MM.1S (cell line): Measurements from ENCODE around the gene TSPAN31.

Experiments
- EZH2 ChIP-seq: fragments of 300-600 bp; sonication (generic); optimal IDR thresholded peaks from 2 replicates; pipeline ENCODE3; 2017; ENCODE audit warnings: low read depth, mild to moderate bottlenecking, antibody characterized with exemption, low read length, mixed read lengths
- TF ChIP-seq, protein P1 (sequence below): fragments of 300-600 bp; sonication (generic); IDR thresholded peaks from 2 replicates; pipeline ENCODE4 v1.5.1; 2016; ENCODE audit warnings: antibody characterized with exemption, low read length, mixed read lengths

DNA sequence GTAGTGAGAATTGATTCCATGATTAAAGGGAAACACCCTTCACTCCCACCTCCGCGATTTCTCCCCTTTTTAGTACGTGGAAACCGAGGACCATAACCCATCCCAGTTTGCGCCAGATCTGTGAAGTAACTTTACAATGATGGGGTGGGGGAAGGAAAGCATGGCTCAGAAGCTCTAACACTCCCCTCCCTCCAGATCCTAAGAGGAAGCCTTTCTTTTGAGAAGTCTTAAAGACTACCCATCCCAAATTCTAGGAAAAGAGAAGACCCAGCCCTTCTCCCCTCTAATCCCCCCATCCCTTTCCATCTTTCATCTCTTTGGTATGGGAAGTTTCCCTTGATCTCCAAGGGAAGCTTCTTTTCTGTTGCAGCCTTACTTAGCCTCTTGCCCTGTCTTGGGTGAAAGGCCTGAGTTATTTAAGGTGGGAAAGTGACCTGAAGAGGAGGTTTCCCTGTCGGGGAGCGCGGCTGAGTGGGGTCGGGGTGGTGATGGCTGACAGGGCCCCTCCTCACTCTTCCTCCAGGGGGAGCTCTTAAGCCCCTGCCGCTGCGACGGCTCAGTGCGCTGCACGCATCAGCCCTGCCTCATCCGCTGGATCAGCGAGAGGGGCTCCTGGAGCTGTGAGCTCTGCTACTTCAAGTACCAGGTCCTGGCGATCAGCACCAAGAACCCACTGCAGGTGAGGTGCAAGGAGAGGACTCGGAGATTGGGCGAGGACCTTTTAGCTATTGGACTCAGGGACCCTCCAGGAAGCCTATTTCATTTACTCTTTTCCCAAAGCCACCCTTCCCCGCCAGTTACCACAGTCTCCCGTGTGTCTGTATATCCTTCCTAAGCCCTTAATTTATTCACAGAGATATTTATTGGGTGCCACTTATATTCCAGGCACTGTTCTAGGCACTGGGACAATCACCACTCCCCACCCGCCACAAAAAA is 11.8 kb downstream of the TSPAN31 start:
- TF ChIP-seq, protein P1, sequence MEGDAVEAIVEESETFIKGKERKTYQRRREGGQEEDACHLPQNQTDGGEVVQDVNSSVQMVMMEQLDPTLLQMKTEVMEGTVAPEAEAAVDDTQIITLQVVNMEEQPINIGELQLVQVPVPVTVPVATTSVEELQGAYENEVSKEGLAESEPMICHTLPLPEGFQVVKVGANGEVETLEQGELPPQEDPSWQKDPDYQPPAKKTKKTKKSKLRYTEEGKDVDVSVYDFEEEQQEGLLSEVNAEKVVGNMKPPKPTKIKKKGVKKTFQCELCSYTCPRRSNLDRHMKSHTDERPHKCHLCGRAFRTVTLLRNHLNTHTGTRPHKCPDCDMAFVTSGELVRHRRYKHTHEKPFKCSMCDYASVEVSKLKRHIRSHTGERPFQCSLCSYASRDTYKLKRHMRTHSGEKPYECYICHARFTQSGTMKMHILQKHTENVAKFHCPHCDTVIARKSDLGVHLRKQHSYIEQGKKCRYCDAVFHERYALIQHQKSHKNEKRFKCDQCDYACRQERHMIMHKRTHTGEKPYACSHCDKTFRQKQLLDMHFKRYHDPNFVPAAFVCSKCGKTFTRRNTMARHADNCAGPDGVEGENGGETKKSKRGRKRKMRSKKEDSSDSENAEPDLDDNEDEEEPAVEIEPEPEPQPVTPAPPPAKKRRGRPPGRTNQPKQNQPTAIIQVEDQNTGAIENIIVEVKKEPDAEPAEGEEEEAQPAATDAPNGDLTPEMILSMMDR: peak; percentile 87
- no peak for TF ChIP-seq EZH2
